ENCODE data around the gene YDJC.
"Not testable (repeated sequence)": the region's sequence is repeated elsewhere in the genome, so short reads cannot be mapped to it uniquely, and the experiment has no call there.

Gene YDJC

DNA sequence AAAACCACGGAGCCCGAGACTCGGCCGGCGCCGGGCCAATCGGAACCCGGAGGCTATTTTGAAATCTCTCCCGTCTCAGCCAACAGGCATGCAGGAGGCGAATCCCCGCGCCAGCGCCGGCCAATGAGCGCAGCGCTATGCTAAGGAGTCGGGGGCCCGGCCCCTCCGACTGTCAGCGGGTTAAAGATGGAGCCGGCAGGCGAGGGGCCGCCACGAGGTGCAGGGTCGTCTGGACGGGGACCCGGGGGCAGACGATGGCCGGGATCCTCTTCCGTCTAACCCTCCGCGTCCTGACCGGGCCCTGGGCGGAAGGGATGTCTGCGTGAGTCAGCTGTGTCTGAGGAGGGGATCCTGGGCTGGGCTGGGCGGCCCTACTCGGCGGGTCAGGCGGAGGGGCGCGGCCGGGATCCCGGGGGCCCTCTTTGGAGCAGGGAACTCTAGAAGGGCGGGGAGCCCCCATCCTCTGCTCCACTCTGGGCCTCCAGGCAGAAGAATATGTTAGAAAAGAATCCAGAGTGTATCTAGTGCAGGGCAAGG is 22.3 kb upstream of the YDJC start:
- in situ Hi-C loops (cut with MboI; ENCODE audit: low sequenced_read_pairs): no loop called here

DNA sequence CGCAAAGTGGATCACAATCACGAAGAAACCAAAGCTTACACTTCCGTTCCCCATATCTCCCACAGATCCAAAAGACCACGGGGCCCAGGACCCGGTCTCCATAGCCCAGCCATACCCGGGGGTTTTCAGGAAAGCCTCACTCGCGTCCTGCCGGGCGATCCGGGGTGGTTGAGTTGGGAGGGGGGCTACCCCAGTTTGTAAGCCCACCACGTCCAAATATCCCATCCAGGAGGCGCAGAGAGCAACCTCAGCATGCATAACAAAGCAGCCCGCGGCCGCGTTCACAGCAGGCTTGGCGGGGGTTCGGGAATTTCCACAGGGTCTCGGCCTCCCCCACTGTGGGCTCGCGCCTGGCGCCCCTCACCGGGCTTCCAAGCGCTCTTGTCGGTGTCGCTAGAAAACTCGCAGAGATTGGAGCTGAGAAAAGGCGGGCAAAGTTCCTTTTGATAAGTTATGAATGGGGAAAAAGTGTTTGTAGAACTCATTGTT is 21.7 kb upstream of the YDJC start:
- in situ Hi-C loops (cut with MboI; ENCODE audit: low sequenced_read_pairs): no loop called here

DNA sequence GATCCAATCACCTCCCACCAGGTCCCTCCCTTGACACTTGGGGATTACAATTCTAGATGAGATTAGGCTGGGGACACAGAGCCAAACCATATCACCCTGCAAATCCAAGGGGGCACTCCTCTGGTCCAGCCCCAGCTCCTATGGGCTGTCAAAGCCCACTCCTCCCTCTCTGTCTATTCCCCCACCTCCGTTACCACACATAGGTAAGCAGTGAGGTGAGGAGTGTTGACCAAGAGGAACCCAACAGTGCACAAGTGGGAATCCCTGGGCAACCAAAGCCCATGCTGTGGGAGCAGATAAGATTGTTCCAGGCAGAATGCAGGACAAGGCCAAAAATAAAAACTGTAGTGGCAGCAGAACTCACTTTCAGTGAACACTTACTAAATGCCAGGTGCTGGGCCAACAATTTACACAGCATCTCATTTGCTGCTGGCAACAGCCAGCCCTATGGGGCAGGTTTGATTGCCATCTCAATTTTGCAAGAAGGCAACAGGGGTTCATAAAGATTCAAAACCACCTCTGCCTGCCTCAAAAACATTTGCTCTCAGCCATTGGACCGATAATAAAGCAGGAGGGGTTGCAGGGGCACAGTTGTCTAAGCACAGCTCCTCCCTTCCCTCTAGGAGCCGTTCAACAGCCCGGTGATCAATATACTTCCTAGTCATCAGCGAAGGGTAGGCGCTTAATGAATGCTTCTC is 21.1 kb upstream of the YDJC start:
- in situ Hi-C loops (cut with MboI; ENCODE audit: low sequenced_read_pairs): no loop called here

DNA sequence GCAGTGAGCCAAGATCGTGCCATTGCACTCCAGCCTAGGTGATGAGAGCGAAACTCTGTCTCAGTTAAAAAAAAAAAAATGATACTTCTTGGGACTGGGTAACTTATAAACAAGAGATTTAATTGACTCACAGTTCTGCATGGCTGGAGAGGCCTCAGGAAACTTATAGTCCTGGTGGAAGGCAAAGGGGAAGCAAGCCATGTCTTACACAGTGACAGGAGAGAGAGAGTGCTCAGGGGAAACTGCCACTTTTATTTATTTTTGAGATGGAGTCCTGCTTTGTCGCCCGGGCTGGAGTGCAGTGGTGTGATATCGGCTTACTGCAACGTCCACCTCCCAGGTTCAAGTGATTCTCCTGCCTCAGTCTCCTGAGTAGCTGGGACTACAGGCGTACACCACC is 20.5 kb upstream of the YDJC start:
- in situ Hi-C loops (cut with MboI; ENCODE audit: low sequenced_read_pairs): no loop called here

DNA sequence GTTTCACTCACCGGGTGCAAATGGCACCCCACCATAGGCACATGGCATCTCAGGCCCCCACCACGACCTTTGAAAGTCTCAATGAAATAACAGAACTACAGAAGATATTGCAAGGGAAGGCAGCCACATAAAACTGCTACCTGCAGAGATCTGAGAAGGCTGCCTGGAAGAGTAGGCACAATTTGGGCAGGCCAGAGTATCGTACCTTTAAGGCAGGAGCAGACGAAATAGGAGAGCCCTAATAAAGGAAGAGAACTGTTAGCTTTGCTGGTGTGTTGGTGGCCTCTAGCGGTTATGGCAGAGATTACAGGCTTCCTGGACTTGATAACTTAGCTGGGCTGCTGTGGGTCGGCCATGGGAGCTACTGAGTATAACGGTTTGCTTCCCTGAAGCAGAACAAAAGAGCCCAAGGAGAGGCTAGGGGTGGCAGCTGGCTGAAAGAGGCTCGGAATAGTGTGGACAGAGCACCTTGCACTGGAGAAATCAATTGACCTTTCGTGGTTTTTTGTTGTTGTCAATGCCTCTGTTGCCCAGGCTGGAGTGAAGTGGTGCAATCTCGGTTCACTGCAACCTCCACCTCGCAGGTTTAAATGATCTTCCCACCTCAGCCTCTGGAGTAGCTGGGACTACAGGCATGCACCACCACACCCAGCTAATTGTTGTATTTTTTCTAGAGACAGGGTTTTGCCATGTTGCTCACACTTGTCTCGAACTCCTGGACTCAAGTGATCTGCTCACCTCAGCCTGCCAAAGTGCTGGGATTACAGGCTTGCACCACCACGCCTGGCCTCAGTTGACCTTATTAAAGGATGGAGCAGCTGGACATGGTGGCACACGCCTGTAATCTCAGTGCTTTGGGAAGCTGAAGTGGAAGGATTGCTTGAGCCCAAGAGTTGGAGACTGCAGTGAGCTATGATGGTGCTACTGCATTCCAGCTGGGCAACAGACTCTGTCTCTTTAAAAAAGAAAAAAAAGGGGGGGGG is 17.1 kb upstream of the YDJC start:
- in situ Hi-C loops (cut with MboI; ENCODE audit: low sequenced_read_pairs): no loop called here

DNA sequence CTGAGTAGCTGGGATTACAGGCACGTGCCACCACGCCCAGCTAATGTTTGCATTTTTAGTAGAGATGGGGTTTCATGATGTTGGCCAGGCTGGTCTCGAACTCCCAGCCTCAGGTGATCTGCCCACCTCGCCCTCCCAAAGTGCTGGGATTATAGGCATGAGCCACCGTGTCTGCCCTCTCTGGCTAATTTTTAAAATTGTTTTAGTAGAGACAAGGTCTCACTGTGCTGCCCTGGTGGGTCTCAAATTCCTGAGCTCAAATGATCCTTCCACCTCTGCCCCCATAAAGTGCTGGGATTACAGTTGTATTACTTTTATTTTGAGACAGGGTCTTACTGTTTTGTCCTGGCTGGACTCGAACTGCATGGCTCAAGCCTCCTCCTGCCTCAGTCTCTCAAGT is 15.7 kb upstream of the YDJC start:
- in situ Hi-C loops (cut with MboI; ENCODE audit: low sequenced_read_pairs): not testable (repeated sequence)

DNA sequence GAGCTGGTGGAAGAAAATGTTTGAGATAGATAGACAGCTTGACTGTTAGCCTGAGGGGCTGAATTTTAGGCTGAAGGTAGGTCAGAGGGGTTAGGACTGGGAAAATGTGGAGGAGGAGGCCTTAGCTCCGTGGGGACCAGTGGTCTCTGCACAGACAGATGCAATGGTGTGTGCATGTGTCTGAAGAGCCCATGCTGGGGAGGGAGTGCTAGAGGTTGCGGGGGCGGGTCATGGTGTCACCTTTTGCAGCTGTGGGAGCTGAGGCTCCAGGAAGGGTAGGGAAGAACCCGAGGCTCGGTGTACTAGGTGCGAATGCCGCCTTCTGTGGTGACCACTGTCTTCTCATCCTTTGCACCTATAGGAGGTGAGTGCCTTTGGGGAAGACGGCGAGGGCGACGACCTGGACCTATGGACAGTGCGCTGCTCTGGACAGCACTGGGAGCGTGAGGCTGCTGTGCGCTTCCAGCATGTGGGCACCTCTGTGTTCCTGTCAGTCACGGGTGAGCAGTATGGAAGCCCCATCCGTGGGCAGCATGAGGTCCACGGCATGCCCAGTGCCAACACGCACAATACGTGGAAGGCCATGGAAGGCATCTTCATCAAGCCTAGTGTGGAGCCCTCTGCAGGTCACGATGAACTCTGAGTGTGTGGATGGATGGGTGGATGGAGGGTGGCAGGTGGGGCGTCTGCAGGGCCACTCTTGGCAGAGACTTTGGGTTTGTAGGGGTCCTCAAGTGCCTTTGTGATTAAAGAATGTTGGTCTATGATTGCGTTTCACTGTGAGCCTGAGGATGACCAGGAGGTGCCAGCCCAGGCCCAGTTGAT is 13.9 kb upstream of the YDJC start:
- in situ Hi-C loops (cut with MboI; ENCODE audit: low sequenced_read_pairs): no loop called here

DNA sequence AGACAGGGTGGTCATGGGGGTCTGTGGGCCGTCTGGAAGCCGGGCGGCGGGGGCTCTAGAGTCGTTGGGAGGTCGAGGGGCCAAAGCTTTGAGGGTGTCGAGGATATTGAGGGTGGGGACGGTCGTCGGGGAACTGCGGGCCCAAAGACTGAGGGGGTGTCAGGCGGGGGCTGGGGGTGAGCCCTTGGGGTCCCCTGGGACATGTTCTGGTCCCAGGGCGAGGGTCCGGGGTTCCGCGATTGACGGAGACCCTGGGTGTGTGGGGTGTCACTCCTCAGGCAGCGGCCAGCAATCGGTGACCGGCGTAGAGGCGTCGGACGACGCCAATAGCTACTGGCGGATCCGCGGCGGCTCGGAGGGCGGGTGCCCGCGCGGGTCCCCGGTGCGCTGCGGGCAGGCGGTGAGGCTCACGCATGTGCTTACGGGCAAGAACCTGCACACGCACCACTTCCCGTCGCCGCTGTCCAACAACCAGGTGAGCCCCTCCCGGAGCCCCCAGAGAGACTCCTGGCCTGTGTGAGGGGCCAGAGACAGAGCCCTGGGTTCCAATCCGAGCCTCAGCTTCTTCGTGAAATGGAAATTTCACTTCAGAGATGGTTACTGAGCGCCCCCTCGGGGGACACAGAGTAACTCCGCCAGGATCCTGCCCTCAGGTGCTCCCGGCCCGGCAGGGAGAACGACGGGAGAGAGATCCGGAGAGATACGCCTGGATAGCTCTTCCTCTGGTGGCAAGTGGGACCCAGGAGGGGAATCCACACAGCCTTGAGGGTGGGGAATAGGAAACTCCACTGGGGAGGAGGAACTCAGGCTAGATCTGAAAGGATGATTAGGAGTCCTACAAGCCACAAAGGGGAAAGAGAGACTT is 13.0 kb upstream of the YDJC start:
- in situ Hi-C loops (cut with MboI; ENCODE audit: low sequenced_read_pairs): no loop called here

DNA sequence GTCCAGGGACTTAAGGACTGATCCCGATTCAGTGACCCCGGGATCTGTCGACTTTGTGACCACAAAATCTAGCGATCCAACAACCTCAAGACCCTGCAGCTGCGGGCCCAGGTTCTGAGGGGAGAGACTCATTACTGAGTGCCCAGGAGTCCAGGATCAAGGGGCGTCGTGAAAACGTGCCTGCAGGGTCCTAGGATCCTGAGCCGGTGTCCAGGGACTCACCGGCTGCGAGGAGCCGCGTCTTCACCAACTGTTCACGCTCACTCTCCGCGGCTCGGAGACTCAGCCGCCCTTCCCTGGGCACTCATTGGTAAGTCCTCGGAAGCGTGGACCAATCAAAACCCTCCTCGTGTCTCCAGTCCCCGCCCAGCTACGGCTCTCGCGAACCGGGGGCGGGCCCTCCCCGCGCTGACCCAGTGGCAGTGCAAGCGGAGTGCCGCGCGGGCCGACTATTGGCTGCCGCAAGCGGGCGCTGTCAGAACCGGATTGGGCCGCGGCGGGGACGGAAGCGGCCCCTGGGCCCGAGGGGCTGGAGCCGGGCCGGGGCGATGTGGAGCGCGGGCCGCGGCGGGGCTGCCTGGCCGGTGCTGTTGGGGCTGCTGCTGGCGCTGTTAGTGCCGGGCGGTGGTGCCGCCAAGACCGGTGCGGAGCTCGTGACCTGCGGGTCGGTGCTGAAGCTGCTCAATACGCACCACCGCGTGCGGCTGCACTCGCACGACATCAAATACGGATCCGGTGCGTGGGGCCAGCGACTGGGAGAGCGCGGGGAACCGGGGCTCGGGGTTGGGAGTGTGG is 12.2 kb upstream of the YDJC start, which contains the start of gene SDF2L1:
TSS of gene SDF2L1 (plus strand) at position 514 of the 795 bp plus-strand sequence. CDS start at position 549, 35 bp downstream.
- in situ Hi-C loops (cut with MboI; ENCODE audit: low sequenced_read_pairs): no loop called here

DNA sequence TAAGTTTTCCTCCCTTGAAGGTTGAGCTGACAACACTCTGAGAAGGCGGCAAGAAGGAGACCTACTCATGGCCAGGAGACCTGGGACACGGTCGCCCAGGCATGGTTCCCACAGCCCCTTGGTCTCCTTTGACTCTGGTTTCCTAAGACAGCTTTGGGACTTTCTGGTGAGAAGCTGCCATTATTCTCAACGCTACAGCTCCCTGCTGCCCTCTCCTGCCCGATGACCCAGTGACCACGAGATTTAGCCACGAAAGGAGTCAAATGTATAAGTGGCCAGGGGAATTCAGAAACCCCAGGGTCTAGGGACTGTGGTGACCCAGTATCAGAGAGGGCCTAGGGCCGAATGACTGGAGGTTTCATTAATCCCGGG is 11.6 kb upstream of the YDJC start:
- in situ Hi-C loops (cut with MboI; ENCODE audit: low sequenced_read_pairs): no loop called here

DNA sequence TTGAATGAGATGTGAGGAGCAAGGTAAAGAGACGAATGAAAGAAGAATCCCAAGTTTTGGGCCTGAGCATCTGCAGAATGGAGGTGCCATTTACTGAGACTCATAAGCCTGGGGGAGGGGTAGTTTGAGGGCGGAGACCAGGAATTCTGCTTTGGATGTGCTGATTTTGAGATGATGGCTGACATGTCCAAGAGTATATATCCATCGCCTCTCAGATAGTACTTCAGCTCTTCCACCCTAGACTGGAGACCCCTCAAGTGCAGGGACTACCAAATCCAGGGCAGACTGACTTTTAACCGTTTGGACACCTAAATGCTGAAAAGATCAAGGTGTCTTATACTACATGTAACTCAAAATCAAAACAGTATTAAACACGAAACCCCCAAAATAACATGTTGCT is 11.0 kb upstream of the YDJC start:
- in situ Hi-C loops (cut with MboI; ENCODE audit: low sequenced_read_pairs): no loop called here

DNA sequence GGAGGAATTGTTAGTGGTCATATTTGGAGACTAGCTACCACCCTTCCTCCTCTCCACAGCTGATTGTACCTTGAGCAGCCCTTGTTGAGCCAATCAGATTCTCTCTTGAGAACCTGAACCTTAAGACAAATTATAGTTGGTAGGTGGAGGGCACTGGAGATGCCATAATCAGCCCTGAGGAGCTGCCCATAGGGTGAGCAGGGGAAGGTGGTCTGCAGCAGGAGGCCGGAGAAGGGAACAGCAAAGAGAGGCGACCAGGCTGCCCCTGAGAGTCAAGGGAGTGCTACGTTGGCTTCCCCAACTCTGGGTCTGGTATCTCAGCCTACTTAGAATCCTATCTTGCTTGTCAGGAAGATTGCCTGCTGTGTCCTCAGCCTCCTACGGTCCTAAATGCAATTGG is 9.5 kb upstream of the YDJC start:
- in situ Hi-C loops (cut with MboI; ENCODE audit: low sequenced_read_pairs): no loop called here

DNA sequence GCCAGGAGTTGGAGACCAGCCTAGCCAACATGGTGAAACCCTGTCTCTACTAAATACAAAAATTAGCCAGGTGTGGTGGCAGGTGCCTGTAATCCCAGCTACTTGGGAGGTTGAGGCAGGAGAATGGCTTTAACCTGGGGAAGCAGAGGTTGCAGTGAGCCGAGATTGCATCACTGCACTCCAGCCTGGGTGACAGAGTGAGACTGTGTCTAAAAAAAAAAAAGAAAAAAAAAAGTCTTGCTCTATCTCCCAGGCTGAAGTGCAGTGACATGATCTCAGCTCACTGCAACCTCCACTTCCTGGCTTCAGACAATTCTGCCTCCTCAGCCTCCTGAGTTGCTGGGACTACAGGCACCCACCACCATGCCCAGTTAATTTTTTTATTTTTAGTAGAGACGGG is 7.6 kb upstream of the YDJC start:
- in situ Hi-C loops (cut with MboI; ENCODE audit: low sequenced_read_pairs): not testable (repeated sequence)

DNA sequence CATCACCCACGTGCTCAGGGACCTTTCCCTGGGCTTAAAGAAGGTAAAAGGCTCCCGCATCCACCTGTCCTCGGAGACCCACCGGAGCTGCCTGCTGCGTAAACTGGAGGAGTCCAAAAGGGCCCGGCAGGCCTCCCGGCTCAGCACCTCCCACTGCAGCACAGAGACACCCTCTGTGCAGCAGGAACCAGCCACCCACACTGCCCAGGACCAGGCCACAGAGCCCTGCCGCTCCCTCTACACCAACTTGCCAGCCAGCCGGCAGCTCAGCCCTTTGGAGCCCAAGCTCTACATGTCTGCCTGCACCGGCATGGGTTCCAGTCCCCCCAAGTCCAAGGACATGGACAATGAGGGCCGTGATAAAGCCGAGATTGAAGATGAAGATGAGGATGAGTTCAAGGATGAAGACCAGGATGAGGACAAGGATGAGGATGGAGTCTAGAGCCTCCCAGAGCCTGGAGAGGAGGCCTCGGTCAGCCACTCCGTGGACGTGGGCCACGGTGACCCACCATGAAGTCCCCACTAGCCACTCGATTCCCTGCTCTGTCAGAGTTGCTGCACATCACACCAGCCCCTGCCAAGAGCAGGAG is 6.9 kb upstream of the YDJC start:
- in situ Hi-C loops (cut with MboI; ENCODE audit: low sequenced_read_pairs): no loop called here

DNA sequence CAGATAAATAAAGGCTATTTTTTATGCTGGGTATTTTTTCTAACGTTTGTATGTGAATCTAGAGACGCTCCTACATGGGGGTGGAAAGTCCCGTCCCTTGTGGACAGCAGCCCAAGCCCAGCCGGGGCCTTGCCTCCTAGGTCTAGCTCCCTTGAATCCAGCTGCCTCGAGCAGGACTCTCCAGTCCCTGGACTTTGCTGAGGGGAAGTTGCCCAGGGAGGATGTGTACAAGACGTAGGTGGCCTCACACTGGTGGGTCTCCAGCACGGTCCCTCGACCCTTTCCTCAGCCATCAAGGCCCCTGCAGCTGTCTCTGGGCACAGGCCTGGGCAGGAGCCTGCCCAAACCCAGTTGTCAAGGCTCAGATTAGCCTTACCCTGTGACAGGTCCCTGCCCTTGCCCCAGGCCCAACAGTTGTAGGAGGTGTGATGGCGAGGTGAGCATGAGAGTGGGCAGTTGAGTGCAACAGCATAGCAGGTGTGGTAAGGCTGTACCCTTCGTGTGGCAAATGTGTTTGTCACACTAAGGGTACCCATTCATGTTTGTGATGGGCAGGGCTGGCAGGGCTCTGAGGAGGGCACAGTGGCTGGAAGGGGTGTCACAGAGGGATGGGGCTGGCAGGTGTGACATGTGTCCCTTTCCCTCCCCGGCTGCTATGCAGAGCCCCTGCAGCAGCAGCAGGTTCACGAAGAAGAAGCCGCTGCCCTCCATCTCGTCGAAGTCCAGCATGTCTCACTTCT is 6.1 kb upstream of the YDJC start:
- in situ Hi-C loops (cut with MboI; ENCODE audit: low sequenced_read_pairs): no loop called here

DNA sequence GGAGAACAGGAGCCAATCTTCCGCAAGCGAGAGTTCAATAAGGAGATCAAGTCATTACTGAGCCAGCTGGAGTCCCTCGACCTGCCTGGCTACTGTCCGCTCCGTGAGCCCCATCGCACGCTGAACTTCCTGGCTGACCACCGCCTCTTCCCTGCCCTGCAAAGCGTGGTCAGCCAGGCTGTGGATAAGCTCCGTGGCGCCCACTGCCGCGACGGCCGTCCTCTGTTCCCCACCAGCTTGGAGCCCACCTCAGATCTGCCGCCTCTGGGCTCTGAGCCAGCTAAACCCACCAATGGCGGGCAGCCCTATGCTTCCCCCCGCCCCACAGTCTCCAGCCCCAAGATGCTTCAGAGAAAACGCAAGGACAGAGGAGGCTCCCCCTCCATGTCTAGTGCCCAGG is 5.0 kb upstream of the YDJC start:
- in situ Hi-C loops (cut with MboI; ENCODE audit: low sequenced_read_pairs): no loop called here

DNA sequence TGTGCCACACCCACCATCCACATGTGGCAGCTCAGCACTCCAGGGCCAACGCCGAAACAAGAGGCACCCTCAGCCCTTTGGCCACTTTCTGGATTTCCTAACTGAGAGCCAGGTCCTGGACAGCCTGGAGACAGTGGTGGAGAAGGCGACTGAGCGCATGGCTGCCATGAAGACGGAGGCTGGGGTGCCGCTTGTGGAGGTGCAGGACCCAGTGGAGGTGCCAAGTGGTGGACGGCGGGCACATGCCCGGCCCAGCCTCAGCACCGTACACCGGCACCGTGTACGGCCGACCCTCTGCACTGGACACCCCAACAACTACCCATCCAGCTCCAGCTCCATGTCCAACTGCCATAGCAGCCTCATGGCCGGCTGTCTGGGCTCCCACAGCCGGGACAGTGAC is 4.3 kb upstream of the YDJC start:
- in situ Hi-C loops (cut with MboI; ENCODE audit: low sequenced_read_pairs): no loop called here

DNA sequence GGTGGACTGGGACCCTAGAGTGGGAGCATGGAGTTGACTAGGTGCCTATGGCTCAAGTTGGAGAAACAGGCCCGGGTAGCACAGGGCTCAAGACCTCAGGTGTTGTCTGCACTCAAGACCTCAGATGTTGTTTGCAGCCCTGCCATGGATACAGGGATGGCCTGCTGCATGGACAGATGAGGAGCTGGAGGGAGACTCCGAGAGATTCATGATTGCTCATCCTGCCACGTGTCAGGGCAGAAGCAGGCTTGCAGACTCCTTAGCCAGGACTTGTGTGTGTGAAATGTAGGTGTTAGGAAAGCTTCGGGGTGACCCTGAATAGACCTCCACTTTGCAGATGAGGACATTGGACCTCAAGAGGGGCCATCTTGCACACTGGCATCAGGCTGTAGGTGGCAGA is 3.7 kb upstream of the YDJC start:
- in situ Hi-C loops (cut with MboI; ENCODE audit: low sequenced_read_pairs): no loop called here
